ENCODE results near the gene C1orf185. TPM values are rescaled to one million over a fixed set of nuclear protein-coding genes. Genes with fewer than 3 reads are reported as not detected.

C1orf185 gene
- not detected for polyA plus RNA-seq

DNA sequence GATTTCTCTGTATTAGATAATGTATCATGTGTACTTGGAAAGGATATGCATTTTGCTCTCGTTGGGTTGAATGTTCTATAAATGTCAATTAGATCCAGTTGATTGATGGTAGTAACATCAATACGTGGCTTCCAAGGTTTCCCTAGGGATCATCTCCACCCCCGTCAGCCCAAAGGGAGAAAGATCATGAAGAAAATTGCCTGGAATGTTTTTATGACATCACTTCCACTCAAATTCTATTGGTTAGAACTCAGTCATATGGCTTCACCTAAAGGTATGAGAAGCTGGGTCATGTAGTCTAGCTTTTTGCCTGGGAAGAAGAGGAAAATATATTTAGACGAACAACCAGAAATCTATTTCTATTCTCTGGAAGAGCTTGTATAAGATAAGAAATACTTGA, at the start of gene C1orf185:
C1orf185 (plus strand) TSS at position 253 of the 400 bp plus-strand sequence; CDS start at position 259, 6 bp downstream.
- no peak within 1 kb of the TSS for H3K27ac ChIP-seq (ENCODE audit: low read depth, low read length)
- 50 to 67% (median 60%) methylated on average over 4 of the region's 4 CpGs for WGBS, 3 donors

DNA sequence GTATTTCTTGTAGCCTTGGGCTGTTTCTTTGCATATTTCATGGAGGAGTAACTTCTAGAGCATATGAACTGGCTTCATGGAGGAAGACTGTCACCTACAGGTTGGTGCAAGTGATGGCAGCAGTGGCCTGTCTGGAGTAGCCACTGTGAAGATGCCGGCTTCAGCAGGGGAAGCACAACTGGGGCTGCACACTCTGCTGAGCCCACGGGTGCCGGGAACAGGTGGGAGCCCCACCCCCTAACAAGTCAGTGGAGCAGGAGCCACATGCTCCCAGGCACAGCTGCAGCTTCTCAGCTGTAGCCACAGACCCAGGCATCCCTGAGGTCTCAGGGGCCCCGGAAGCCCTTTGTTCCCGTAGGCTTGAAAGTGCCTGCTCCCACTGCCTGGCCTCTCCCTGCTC, 43.2 kb upstream of the C1orf185 start:
- 64 to 96% (median 85%) methylated on average over 5 of the region's 5 CpGs for WGBS, 3 donors
- H3K27ac ChIP-seq (ENCODE audit: low read depth, low read length), result no peak overlapping the region

DNA sequence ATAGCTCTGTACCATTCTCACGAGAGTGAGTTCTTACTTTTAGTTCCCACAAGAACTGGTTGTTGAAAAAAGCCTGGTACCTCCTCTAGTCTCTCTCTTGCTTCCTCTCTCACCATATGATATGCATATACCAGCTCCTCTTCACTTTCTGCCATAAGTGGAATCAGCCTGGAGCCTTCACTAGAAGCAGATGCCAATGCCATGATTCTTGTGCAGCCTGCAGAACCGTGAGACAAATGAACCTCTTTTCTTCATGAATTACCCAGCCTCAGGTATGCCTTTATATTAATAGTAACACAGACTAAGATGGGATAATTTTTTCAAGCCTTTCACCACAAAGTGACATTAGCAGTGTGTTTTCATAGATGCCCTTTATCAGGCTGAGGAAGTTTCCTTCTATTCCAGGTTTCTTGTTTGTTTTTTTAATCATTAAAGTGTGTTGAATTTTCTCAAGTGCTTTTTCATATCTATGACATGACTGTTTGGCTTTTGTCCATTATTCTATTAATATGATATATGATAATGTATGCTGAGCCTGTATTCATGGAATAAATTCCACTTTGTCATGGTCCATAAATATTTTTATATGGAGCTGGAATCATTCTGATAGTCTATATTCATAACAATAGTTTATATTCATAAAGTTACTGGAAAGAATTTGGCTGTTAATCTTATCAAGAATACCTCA, 40.7 kb upstream of the C1orf185 start:
- whole genome bisulfite sequencing, 3 donors, result 66 to 81% (median 77%) methylated on average over 2 of the region's 2 CpGs
- no peak overlapping the region for H3K27ac ChIP-seq (ENCODE audit: low read depth, low read length)

DNA sequence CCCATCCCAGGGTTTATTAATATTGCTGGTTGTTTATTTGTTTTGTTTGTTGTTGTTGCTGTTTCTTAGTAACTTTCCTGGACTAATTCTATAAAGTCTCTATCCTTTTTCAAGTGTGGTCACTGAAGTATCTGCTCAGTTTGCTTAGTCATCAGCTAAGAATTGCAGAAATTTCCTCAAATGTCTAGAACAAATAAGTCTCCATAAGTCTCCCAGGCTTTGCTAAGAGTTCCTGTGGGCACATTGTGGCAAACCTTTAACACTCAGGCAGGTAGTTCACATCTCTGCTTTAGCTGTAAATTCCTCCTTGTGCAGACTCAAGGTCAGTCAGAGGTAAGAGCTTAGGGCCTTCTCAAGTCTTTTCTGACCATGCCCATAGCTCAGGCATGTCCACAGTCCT, 38.9 kb upstream of the C1orf185 start:
- H3K27ac ChIP-seq (ENCODE audit: low read depth, low read length), result no peak overlapping the region

DNA sequence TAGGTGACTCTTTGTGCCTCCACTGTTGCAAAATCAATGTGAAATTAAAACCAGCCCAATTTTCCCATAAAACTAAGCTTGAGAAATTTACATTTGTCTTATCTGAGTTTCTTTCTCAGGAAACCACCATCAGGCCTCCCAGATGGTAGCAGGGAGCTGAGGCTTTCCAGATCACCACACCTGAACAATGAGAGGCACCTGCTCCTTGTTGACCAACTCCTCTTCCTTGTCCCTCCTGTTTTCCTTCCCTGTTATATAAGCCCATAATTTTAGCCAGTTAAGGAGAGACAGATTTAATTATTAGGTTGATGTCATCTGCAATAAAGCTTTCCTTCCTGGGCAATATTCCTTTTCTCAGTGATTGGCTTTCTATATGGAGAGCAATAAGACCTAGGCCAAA, 32.0 kb upstream of the C1orf185 start:
- H3K27ac ChIP-seq (ENCODE audit: low read depth, low read length), result no peak overlapping the region

DNA sequence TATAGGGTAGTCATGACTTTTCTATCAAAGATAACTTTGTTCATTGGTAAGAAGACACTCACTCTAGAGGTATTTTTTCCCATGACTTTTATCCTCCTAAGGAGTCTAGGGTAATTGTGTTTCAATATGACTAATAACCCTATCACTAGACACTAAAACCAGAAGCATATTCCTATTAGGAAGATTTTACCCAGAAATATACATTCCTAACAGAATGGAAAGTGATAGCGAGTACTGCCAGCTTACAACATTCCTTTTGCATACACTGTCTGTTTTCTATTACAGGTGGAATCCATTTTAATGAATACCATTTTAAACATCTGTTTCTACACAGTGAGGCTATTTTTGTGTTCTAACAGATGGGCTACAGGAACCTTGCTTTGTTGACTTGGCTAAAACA, 31.4 kb upstream of the C1orf185 start:
- H3K27ac ChIP-seq (ENCODE audit: low read depth, low read length), result no peak overlapping the region
- 77 to 100% (median 80%) methylated on average over 1 of the region's 1 CpG for WGBS, 3 donors

GRCh38 chr1:51071291-51072042, 30.6 kb upstream of the C1orf185 start:
- H3K27ac ChIP-seq (ENCODE audit: low read depth, low read length), result no peak overlapping the region
- WGBS, 3 donors, result 81 to 88% (median 81%) methylated on average over 11 of the region's 11 CpGs

- WGBS, 3 donors, result 84 to 96% (median 85%) methylated on average over 16 of the region's 16 CpGs
- H3K27ac ChIP-seq (ENCODE audit: low read depth, low read length), result no peak overlapping the region
Observed at GRCh38 chr1:51072043-51072439, 30.0 kb upstream of the C1orf185 start.

GRCh38 chr1:51072651-51073050, 29.4 kb upstream of the C1orf185 start:
- no peak overlapping the region for H3K27ac ChIP-seq (ENCODE audit: low read depth, low read length)

DNA sequence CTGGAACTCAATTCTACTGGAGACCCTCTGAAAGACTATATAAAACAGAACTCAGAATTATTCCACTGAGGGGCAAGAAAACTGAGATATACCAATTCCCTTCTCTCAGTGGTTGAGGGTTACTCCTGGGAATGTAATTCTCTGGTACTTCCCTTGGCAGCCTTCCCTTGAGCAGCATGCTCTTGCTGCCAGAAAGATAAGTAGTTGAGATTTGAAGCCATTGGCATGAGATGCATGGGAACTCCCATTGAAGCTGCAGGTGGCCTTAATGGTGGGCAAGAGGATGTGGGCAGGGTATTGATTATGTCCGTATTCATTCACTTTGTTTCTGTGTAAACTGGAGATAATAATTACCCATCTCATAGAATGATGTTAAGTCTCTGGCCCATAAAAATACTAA, 28.6 kb upstream of the C1orf185 start:
- H3K27ac ChIP-seq (ENCODE audit: low read depth, low read length), result no peak overlapping the region
- 35 to 87% (median 82%) methylated on average over 1 of the region's 1 CpG for WGBS, 3 donors

GRCh38 chr1:51086496-51087271, 15.3 kb upstream of the C1orf185 start:
- 74 to 87% (median 85%) methylated on average over 3 of the region's 3 CpGs for WGBS, 3 donors
- H3K27ac ChIP-seq (ENCODE audit: low read depth, low read length), result no peak overlapping the region

- 26 to 39% (median 31%) methylated on average over 1 of the region's 1 CpG for WGBS, 3 donors
- H3K27ac ChIP-seq (ENCODE audit: low read depth, low read length), result no peak overlapping the region
Observed at GRCh38 chr1:51088474-51088873, 13.6 kb upstream of the C1orf185 start.

GRCh38 chr1:51093581-51093980, 8.4 kb upstream of the C1orf185 start:
- 23 to 75% (median 26%) methylated on average over 1 of the region's 1 CpG for WGBS, 3 donors

GRCh38 chr1:51097171-51097570, 4.9 kb upstream of the C1orf185 start:
- no peak overlapping the region for H3K27ac ChIP-seq (ENCODE audit: low read depth, low read length)
- 83 to 89% (median 89%) methylated on average over 1 of the region's 1 CpG for WGBS, 3 donors

More at GRCh38 chr1:51093581-51093980, 8.4 kb upstream of the C1orf185 start:
- no peak overlapping the region for H3K27ac ChIP-seq (ENCODE audit: low read depth, low read length)

DNA sequence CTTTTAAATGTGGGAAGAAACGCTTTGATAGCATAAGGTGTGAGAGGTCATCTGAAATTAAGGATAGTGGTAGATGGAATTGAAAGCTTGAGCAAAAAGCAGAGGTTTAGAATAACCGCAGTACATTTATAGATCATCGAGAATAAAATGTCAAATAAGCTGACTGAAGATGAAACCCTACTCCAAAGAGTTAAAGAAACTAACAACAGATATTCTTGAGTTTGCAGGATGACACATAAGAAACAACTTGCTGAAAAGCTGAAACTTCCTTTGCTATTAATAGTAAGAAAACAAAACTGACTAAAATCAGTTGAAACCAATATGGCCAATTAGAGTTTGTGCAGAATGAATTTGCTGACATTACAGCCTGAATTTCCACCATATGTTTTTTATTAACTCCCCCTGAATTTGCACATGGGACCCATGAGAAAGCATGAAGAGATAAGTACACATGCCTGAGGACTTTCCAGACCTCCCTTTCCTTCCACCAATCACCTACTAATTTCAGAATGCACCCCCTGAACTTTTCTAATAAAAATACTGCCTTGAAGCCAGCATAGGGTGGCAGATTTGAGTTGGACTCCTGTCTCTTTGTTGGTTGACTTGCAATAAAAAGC, 1.7 kb upstream of the C1orf185 start:
- 72 to 85% (median 81%) methylated on average over 3 of the region's 3 CpGs for WGBS, 3 donors

GRCh38 chr1:51114137-51114536, 12.1 kb downstream of the C1orf185 start:
- 81 to 90% (median 89%) methylated on average over 6 of the region's 6 CpGs for WGBS, 3 donors
- H3K27ac ChIP-seq (ENCODE audit: low read depth, low read length), result no peak overlapping the region

More for the DNA sequence above, 1.7 kb upstream of the C1orf185 start:
- H3K27ac ChIP-seq (ENCODE audit: low read depth, low read length), result no peak overlapping the region

GRCh38 chr1:51115714-51116404, 13.8 kb downstream of the C1orf185 start:
- H3K27ac ChIP-seq (ENCODE audit: low read depth, low read length), result no peak overlapping the region
- 78 to 87% (median 84%) methylated on average over 7 of the region's 7 CpGs for WGBS, 3 donors

GRCh38 chr1:51119331-51119730, 17.3 kb downstream of the C1orf185 start:
- H3K27ac ChIP-seq (ENCODE audit: low read depth, low read length), result no peak overlapping the region
- WGBS, 3 donors, result 26 to 72% (median 63%) methylated on average over 3 of the region's 3 CpGs

Measured in adipose tissue (tissue), 3 donors.